GM18519 (cell line): ENCODE measurements around the gene CCND3.

ENCODE experiments used
- ATAC-seq: cut with Tn5 transposase; IDR thresholded peaks from one replicate; pipeline ENCODE4 v1.9.1; 2021; ENCODE audit warnings: mild to moderate bottlenecking, moderate library complexity; ENCODE audit not compliant: unreplicated experiment, low FRiP score

Gene CCND3

DNA sequence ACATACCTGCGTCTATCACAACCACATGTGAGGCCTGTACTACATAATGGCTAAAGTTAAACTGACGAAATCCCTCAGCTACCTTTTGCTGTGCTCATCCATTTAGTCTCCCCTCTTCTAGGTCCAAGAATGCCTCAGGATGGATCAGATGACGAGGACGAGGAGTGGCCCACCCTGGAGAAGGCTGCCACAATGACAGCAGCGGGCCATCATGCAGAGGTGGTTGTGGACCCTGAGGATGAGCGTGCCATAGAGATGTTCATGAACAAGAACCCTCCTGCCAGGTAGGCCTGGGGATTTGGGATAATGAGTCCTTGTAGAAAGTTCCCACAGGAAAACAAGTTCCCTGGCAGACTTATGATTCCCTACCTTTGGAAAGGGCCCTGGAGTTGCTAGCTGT is 14.4 kb downstream of the CCND3 start:
- ATAC-seq = no peak

GRCh38 chr6:41922154-41922553 is 19.5 kb downstream of the CCND3 start:
- no peak for ATAC-seq

- ATAC-seq = no peak
These were observed 20.0 kb downstream of the CCND3 start for GRCh38 chr6:41921712-41921998.

GRCh38 chr6:41920921-41921711 is 20.5 kb downstream of the CCND3 start, which contains the start of the genes BYSL and MED20:
TSS of gene BYSL (plus strand) at chr6:41921499. CDS start at chr6:41921563, 64 bp downstream.
TSS of gene MED20 (minus strand) at chr6:41921139. CDS start at chr6:41921018, 121 bp downstream.
- peak; percentile 82 for ATAC-seq

DNA sequence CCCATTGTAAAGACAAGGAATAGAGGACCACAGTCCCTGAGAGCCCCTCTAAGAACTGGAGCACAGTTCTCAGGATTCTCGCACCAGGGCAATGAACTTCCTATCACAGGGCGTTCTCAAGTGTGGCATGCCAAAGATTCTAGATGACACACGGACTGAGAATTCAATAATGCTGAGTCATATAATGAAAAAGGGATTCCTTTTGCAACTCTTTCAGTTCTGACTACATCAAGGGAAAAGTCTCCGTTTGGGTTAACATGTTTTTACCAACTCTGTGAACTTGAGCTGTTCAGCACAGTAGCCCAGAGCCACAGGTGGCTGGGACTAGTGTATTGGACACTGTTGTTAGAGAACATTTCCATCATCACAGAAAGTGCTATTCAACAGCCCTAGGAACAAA is 24.1 kb downstream of the CCND3 start:
- ATAC-seq = no peak

GRCh38 chr6:41914869-41915530 is 26.6 kb downstream of the CCND3 start:
- ATAC-seq = no peak

DNA sequence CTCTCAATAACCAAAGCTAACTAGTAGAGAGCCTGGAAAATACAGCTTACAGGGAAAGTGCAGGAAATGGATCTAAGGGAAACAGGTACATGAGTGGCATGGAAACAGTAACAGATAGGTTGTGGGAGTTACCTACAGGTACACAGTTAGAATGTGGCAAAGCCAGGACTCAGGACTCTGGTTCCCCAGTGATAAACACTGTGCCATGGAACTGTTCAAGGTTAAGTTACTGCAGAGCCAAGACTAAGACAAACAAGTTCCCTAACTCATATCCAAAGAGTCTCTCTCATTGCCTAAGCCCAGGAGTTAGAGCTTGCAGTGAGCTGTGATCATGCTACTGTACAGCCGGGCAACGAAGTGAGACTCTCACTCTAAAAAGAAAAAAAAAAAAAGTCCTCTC is 27.3 kb downstream of the CCND3 start:
- no peak for ATAC-seq

GRCh38 chr6:41909727-41910126 is 31.9 kb downstream of the CCND3 start:
- ATAC-seq = no peak

DNA sequence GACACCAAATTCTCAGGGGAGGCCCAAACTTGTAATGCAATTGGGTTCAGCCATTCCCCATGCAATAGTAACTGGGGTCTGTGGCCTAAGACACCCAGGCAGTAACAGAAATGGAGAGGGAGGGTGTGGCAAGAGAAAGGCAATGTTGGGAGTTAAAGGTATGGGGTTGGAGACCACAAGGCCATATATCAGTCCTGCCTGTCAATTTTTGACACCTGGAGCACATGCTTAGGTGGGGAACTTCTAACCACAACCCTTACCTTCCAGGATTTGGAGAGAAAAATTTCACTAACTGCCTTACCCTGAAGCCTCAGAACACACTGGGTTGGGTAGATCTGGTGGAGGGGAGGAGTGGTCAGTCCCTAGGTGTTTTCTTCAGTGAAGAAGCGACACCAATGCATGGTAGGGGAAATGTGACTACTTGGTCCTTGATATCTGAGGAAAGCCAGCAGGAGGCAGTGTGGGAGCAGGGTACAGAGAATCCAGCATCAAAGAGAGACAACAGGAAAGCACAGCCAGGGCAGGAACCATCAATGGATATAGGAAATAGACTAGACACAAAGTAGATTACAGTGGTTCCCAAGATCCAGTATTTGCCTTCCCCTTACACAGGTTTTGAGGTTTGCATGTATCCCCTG is 39.6 kb downstream of the CCND3 start:
- ATAC-seq = no peak

DNA sequence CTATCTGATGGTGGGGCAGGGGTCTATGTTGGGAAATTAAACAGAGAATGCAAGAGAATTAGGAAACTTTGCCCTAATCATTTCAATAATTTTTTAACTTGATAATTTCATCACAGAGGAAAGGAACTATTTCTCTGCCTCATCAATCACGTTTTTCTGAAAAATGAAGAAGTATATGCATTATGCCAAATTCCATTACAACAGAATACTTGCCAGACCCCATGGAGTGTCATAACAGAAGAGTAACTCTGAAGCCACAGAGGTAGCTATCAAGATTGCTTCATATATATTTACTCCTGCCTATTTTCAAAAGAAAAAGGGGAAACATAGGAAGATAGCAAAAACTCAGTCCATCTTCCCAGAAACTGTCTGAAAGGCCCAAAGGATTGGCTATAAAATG is 40.7 kb downstream of the CCND3 start:
- no peak for ATAC-seq

GRCh38 chr6:41896281-41896680 is 45.3 kb downstream of the CCND3 start:
- ATAC-seq = no peak

DNA sequence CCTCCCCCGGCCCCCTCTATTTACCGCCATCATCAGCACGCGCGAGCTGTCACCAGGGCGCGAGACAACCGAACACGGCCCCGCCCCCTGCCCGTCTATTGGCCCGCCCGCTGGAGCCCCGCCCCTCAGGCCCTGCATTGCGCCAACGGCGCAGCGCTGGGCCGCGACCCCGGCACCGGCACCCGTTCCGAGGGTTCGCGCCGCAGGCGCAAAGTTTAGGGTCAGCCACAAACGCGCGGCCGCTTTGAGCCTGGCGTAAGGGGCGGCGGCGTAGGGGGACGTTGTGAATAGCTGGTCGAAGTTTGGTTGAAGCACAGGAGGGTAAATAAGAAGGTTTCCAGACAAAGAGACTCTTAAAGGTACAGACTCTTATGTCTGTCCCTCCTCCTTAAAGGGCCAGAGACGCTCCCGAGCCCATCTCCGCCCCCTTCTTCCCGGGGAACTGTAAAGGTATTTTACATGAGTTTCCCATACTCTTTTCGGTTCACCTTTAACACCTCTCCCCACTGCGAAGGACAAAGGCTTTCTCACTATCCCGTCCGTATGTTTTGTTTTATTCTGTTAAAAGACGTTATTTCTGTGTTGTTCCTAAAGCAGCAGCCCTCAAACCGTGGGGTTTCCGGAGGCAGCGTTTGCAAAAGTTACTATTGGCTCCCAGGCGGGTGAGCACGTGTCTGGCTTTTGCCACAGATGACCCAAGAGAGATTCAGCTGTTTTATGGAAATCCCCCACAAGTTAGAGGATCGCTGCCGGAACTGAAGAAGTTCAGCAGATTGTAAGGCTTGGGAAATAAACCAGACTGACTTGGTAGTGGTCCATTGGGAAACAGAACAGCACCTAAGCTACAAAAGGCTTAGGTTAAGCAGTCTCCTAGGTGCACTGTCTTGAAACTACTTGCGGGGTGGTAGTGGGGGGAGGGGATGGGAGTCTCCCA is 46.0 kb downstream of the CCND3 start, which contains the start of gene USP49:
USP49 (minus strand) TSS at position 76 of the 934 bp plus-strand sequence. CDS start 88,392 bp downstream, outside the sequence.
- ATAC-seq = peak; percentile 57

DNA sequence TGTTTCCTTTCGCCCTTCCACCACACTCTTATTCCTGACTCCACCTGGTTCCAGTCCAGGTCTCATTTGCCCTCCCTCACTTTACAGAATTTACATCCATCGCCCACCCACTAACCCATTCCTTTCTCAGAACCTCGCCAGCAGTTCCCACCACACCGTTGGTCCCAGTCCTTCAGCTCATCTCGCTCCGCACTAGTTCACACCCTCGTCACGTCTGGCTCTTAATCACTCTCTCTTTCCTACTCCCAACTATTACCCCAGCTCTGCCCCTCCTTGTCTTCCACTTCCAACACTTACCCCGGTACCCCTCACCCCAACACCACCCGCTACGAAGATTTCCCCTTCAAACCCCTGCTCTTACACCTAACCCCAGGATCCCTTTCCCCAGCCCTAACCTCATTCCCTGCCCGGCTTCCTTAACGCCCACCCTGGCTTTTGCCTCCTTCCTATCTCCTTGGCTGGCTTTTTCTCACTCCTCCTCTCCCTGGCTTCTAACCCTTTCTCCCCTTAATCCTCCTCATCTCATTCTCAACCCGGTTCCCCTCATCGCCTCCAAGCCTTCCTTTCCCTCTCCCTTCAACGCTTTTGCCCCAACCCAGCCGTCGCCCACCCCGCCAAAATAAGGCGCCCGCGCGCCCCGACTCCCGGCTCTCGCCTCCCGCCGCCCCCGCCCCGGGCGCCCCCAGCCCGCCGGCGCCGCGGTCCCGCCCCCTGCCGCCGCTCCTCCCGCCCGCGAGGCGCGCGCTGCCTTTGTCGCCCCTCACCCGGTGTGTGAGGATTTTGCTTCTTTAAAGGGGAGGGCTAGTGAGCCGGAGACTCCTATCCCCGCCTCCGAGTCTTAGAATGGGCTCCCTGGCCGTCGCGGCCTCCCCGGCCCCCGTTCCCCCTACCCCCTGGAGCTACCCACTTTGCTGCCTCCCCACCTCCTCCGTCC is 47.0 kb downstream of the CCND3 start:
- no peak for ATAC-seq

DNA sequence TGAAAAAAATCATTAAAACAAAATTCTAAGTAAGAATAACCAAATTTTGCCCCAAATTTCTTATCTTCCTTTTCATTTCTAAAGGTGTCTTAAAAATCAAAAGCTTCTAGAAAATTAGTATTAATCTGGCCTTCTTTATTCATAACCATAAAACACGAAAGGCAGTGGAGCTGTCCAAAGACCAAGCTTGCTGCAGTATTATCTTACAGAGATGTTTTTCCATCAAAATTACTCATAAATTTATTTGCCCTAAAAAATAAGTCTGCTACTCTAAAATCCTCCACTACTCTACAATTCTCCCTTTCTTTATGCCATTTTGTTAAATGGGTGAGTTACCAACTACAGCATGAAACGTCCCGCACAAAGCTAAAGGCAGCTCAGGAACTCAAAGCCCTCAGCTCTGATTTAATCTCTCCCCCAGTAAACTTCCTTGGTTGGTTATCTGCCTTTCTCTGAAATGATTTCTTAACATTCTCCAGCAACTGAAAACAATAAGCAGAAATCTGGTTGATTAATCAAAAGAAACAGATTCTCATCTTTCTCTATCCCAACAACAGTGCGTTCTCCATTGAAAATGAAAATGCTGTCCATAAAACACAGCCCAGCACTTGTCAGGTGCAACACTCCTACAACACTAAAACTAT is 48.6 kb downstream of the CCND3 start:
- ATAC-seq = no peak

- ATAC-seq = no peak
These were observed 54.3 kb downstream of the CCND3 start for GRCh38 chr6:41887331-41887751.

GRCh38 chr6:41885930-41886329 is 55.7 kb downstream of the CCND3 start:
- ATAC-seq = no peak

- no peak for ATAC-seq
These were observed 56.7 kb downstream of the CCND3 start for GRCh38 chr6:41884957-41885356.
